Osteoblast (primary cell): Measurements from ENCODE around the gene PARD3. TPM values are rescaled to one million over a fixed set of nuclear protein-coding genes. Genes with fewer than 3 reads are reported as not detected.

Experiments used
- DNase-seq: peaks from one replicate; pipeline ENCODE4 v3.0.0; 2011; ENCODE audit warnings: low spot score, mixed read lengths; ENCODE audit not compliant: insufficient read length; ENCODE audit errors: missing footprints
- H2AFZ ChIP-seq: 2 replicates; pipeline ENCODE4 v1.6.0; 2011; ENCODE audit warnings: mild to moderate bottlenecking, low read length
- H3K27ac ChIP-seq: 2 replicates; pipeline ENCODE4 v1.5.1; 2011; ENCODE audit warnings: mild to moderate bottlenecking, low read depth, low read length, moderate library complexity
- H3K27me3 ChIP-seq: 2 replicates; pipeline ENCODE4 v1.6.0; 2012; ENCODE audit warnings: mild to moderate bottlenecking, control low read depth, inconsistent platforms, low read length, moderate library complexity; ENCODE audit not compliant: insufficient read depth
- H3K36me3 ChIP-seq: 2 replicates; pipeline ENCODE4 v1.5.1; 2011; ENCODE audit warnings: mild to moderate bottlenecking, low read length, control low read depth, moderate library complexity; ENCODE audit not compliant: insufficient read depth
- H3K4me1 ChIP-seq: 2 replicates; pipeline ENCODE4 v1.5.1; 2011; ENCODE audit warnings: mild to moderate bottlenecking, low read length, control low read depth, moderate library complexity; ENCODE audit not compliant: insufficient read depth
- H3K4me2 ChIP-seq: 2 replicates; pipeline ENCODE4 v1.6.0; 2011; ENCODE audit warnings: mild to moderate bottlenecking, low read length; ENCODE audit not compliant: insufficient read depth
- H3K4me3 ChIP-seq: fragments of 200-600 bp; sonication (generic); 3 replicates; pipeline ENCODE4 v1.5.1; 2012; ENCODE audit warnings: mild to moderate bottlenecking, low read length, inconsistent platforms; ENCODE audit not compliant: insufficient read depth
- H3K79me2 ChIP-seq: 2 replicates; pipeline ENCODE4 v1.6.0; 2012; ENCODE audit warnings: mild to moderate bottlenecking, low read length, control low read depth, inconsistent platforms; ENCODE audit not compliant: insufficient read depth
- H3K9me3 ChIP-seq: 2 replicates; pipeline ENCODE4 v1.5.1; 2011; ENCODE audit warnings: low read depth, low read length, control low read depth
- H4K20me1 ChIP-seq: 2 replicates; pipeline ENCODE4 v1.6.0; 2012; ENCODE audit warnings: mild to moderate bottlenecking, low read length, control low read depth; ENCODE audit not compliant: insufficient read depth
- CTCF ChIP-seq: IDR thresholded peaks from 2 replicates; pipeline ENCODE4 v1.5.1; 2011; ENCODE audit warnings: mild to moderate bottlenecking, low read depth, low read length, moderate library complexity; ENCODE audit errors: extremely low read depth
- total RNA-seq: library from RNA; depleted of rRNA; stranded (reverse); fragments of >200 nt; gene quantifications from 2 replicates; pipeline ENCODE4 v1.2.3, GENCODE V29; 2012

PARD3 gene
- total RNA-seq, 1 donor: 71.7 TPM

- H3K9me3 ChIP-seq: no peaks in the 10 kb centered on the region
- no peak for TF ChIP-seq CTCF
- H3K79me2 ChIP-seq: peaks cover 21% of the 10 kb centered on the region
These were observed 133.2 kb downstream of the PARD3 start for GRCh38 chr10:34681933-34682332.

DNA sequence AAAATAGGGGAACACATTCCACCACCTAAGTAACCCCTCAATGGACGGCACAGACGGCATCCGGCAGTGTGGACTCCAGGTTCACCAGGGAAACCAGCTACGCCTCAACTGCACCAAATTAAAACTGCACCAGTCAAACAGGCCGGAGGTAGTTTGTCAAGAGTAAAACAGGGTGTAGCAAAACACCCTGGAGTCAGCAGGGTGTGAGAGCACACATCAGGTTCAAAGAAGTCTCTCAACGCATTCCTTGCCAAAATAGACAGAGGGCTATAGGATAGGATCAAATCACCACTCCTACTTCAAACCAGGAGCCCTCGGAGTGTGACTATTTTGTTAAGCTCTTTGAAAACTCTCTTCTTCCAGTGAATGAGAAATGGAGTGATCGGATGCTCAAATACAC, 135.9 kb downstream of the PARD3 start:
- no peak overlapping the region for H3K27ac ChIP-seq
- DNase-seq: no peak

More at GRCh38 chr10:34681933-34682332, 133.2 kb downstream of the PARD3 start:
- H4K20me1 ChIP-seq: peaks cover 15% of the 10 kb centered on the region
- H3K36me3 ChIP-seq: no peaks in the 10 kb centered on the region
- H3K27me3 ChIP-seq: no peaks in the 10 kb centered on the region
- H3K4me1 ChIP-seq: no peaks in the 10 kb centered on the region
- no peak overlapping the region for H3K4me2 ChIP-seq
- no peak overlapping the region for H3K4me3 ChIP-seq
- DNase-seq: no peak
- H3K27ac ChIP-seq: no peak overlapping the region
- H2AFZ ChIP-seq: no peak overlapping the region

GRCh38 chr10:34677591-34677990, 137.5 kb downstream of the PARD3 start:
- H3K36me3 ChIP-seq: no peaks in the 10 kb centered on the region
- H3K79me2 ChIP-seq: peaks cover 10% of the 10 kb centered on the region
- no peak overlapping the region for H3K4me3 ChIP-seq
- peaks cover 6% of the 10 kb centered on the region for H4K20me1 ChIP-seq
- no peaks in the 10 kb centered on the region for H3K27me3 ChIP-seq
- no peak overlapping the region for H2AFZ ChIP-seq
- no peaks in the 10 kb centered on the region for H3K4me1 ChIP-seq
- H3K9me3 ChIP-seq: no peaks in the 10 kb centered on the region
- H3K27ac ChIP-seq: no peak overlapping the region
- H3K4me2 ChIP-seq: no peak overlapping the region
- DNase-seq: no peak
- no peak for TF ChIP-seq CTCF

More for the DNA sequence above, 135.9 kb downstream of the PARD3 start:
- peaks cover 20% of the 10 kb centered on the region for H3K79me2 ChIP-seq
- H3K4me1 ChIP-seq: no peaks in the 10 kb centered on the region
- H3K36me3 ChIP-seq: no peaks in the 10 kb centered on the region
- H3K27me3 ChIP-seq: no peaks in the 10 kb centered on the region
- TF ChIP-seq CTCF: no peak
- no peaks in the 10 kb centered on the region for H3K9me3 ChIP-seq
- no peak overlapping the region for H2AFZ ChIP-seq
- no peak overlapping the region for H3K4me2 ChIP-seq
- peaks cover 13% of the 10 kb centered on the region for H4K20me1 ChIP-seq
- H3K4me3 ChIP-seq: no peak overlapping the region

DNA sequence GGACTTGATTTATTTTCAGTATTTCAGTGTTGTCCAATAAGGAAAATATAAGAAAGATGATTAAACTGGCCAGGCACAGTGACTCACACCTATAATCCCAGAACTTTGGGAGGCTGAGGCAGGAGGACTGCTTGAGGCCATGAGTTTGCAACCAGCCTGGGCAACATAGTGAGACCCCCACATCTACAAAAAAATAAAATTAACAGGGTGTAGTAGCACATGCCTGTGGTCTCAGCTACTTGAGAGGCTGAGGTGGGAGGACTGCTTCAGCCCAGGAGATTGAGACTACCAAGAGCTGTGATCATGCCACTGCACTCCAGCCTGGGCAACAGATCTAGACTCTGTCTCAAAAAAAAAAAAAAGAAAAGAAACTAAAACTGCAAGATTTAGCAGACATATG, 138.0 kb downstream of the PARD3 start:
- H3K9me3 ChIP-seq: no peaks in the 10 kb centered on the region
- peaks cover 8% of the 10 kb centered on the region for H3K79me2 ChIP-seq
- no peak overlapping the region for H3K4me3 ChIP-seq
- peaks cover 4% of the 10 kb centered on the region for H4K20me1 ChIP-seq
- no peak overlapping the region for H3K4me2 ChIP-seq
- no peak for DNase-seq
- no peaks in the 10 kb centered on the region for H3K4me1 ChIP-seq
- H3K27ac ChIP-seq: no peak overlapping the region
- no peaks in the 10 kb centered on the region for H3K36me3 ChIP-seq
- TF ChIP-seq CTCF: no peak
- H2AFZ ChIP-seq: no peak overlapping the region
- H3K27me3 ChIP-seq: no peaks in the 10 kb centered on the region
